Measurements from ENCODE around the gene PTPRD.

PTPRD gene

DNA sequence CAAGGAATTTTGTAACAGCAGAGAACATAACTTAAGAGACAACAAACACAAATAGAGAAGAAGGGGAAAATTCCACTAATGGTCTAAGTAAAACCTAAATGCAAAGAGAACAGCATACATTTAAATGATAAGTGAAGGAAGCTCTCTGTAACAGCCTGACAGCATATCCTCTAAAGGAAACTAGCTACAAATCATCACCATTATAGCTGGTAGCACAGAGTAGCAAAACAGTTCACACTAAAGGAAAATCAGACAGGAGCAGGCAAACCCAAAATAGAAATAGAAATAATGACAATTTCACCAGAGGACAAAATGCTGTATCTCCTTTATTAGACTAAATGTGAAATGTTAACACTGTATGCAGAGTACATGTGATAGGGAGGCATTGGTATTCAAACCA is 532.8 kb downstream of the PTPRD start:
- in situ Hi-C loops (cut with MboI; ENCODE audit: low pct_unique_long_range_greater_than_20kb, low sequenced_read_pairs, unreplicated experiment), result no loop called here
- DNase-seq (ENCODE audit: low spot score), result no peak
- TF ChIP-seq, protein P1, sequence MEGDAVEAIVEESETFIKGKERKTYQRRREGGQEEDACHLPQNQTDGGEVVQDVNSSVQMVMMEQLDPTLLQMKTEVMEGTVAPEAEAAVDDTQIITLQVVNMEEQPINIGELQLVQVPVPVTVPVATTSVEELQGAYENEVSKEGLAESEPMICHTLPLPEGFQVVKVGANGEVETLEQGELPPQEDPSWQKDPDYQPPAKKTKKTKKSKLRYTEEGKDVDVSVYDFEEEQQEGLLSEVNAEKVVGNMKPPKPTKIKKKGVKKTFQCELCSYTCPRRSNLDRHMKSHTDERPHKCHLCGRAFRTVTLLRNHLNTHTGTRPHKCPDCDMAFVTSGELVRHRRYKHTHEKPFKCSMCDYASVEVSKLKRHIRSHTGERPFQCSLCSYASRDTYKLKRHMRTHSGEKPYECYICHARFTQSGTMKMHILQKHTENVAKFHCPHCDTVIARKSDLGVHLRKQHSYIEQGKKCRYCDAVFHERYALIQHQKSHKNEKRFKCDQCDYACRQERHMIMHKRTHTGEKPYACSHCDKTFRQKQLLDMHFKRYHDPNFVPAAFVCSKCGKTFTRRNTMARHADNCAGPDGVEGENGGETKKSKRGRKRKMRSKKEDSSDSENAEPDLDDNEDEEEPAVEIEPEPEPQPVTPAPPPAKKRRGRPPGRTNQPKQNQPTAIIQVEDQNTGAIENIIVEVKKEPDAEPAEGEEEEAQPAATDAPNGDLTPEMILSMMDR (IDR thresholded peaks at IDR 0.05; ENCODE audit: extremely low read depth, insufficient read depth, missing control alignments), result no peak

DNA sequence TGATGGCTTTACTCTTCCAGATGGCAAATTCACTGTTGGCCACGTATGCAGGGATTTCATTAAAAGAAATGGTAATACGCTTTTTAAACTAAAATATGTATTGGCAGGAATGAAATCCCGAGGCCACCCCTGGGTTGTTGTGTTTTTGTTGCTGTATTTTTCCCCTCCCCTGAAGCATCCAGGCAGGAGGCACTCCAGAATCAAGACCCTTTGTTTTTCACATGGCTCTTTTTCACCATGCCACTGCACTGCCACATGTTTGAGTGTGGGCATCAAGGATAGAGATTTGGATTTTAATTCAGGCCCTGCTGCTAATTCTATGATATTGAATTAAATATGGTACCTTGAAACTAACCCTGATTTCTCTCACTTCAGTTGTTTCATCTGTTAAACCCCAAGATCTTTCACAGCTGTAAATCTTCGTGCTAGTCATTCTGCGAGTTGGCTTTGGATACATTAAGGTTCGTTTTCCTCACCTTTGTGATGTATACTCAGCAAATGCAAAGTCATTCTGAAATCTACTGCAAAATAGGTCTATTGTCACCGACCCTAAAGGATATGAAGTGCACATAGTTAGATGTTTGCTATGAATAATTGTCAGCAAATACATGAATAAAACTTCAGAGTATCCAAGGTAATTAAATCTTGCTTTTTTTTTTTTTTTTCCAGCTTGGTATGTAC is 533.4 kb downstream of the PTPRD start:
- in situ Hi-C loops (cut with MboI; ENCODE audit: low pct_unique_long_range_greater_than_20kb, low sequenced_read_pairs, unreplicated experiment), result no loop called here
- DNase-seq (ENCODE audit: low spot score), result no peak
- TF ChIP-seq, protein P1 (IDR thresholded peaks at IDR 0.05; ENCODE audit: extremely low read depth, insufficient read depth, missing control alignments), result no peak

DNA sequence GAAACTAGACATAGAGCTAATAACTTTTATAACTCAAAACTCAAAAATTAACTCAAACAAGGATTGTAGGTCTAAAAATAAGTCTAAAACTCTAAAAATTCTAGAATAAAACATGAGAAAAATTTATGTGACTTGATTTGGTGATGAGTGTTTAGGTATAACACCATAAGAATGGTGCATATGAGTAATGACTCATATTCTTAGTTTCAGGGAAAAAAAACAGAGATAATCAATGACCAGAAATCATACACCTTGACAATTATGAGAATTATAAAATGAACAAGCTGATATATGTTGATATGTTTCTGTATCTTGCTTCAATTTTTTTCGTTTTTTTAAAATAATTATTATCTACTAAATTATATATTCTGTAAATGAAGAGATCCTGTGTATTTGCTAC is 541.2 kb downstream of the PTPRD start:
- in situ Hi-C loops (cut with MboI; ENCODE audit: low pct_unique_long_range_greater_than_20kb, low sequenced_read_pairs, unreplicated experiment), result no loop called here
- DNase-seq (ENCODE audit: low spot score), result no peak

DNA sequence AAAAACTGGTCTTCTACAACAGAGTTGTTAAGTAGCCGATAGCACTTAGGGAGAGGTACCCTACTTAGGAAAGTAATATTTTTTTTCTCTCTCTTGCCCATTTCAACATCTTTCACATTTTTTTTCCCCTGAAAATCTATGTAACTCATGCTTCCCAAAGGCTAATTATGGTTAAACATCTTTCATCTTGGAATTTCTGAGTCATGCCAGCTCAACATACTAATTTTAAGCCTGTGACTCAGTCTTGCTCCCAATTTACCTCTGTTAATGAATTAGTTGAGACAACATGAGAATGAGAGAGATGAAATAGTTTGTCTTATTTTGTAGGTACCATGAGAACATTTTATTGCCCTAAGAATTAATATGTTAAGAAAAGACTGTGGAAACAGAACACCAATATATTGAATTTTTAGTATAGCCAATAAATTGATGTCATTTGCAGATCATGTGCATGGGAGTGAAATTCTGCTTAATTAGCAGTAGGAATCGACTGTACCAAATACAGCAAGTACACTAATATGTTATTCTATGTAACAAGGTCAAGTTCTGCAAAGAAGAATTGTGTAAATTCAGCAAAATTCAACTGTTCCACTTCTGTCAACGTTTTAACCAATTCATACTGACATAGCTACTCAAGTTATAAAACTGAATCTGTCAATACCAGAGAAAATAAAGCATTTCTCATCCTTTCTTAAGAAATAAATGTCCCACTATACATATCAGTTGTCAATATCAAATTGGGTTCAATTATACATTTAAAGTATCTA is 550.0 kb downstream of the PTPRD start:
- in situ Hi-C loops (cut with MboI; ENCODE audit: low pct_unique_long_range_greater_than_20kb, low sequenced_read_pairs, unreplicated experiment), result no loop called here
- TF ChIP-seq, protein P1 (IDR thresholded peaks at IDR 0.05; ENCODE audit: extremely low read depth, insufficient read depth, missing control alignments), result no peak
- no peak for DNase-seq (ENCODE audit: low spot score)

More for the DNA sequence above, 541.2 kb downstream of the PTPRD start:
- TF ChIP-seq, protein P1 (IDR thresholded peaks at IDR 0.05; ENCODE audit: extremely low read depth, insufficient read depth, missing control alignments), result no peak

DNA sequence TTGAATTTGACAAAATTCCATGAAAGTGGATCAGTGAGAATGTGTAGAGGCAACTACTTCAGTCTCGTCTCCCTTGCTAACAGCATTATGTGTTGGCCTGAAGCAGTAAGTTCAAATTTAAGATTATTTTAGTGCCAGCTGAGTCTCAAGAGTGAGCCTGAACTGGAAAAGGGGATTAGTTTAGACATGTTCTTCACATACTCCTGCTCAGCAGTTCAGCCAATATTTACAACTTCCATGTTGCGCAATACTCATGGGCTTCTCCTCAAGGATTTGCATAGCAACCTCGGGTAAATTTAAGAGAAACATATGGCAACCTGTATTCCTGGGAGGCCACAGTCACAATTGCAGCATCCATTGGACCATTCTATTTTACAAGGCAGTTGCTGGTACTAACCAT is 553.8 kb downstream of the PTPRD start:
- no peak for DNase-seq (ENCODE audit: low spot score)
- TF ChIP-seq, protein P1 (IDR thresholded peaks at IDR 0.05; ENCODE audit: extremely low read depth, insufficient read depth, missing control alignments), result no peak
- in situ Hi-C loops (cut with MboI; ENCODE audit: low pct_unique_long_range_greater_than_20kb, low sequenced_read_pairs, unreplicated experiment), result no loop called here

DNA sequence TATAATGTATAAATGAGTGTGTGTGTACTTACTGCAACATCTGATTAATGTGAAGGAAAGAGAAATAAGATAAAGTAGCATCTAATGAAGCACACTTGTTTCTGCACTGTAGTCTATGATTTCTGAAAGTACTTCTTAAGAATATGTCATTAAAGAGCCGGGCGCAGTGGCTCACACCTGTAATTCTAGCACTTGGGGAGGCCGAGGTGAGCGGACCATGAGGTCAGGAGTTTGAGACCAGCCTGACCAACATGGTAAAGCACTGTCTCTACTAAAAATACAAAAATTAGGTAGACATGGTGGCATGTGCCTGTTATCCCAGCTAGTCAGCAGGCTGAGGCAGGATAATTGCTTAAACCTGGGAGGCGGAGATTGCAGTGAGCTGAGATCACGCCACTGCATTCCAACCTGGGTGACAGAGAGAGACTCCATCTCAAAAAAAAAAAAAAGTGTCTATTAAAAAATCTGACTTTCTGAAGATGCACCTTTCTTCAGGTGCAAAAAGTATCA is 556.9 kb downstream of the PTPRD start:
- no peak for DNase-seq (ENCODE audit: low spot score)
- TF ChIP-seq, protein P1 (IDR thresholded peaks at IDR 0.05; ENCODE audit: extremely low read depth, insufficient read depth, missing control alignments), result no peak
- in situ Hi-C loops (cut with MboI; ENCODE audit: low pct_unique_long_range_greater_than_20kb, low sequenced_read_pairs, unreplicated experiment), result no loop called here

Measured in GM13977 (cell line).